CMK (cell line): ENCODE data around the gene TIAM2.
A peak's percentile ranks its signal among the peaks of the same experiment; 100 is the strongest.

Experiments used
- DNase-seq: peaks from one replicate; pipeline ENCODE4 v3.0.0-alpha.2; 2010; ENCODE audit warnings: low read depth

The TIAM2 gene

GRCh38 chr6:155235087-155235486 is 240.0 kb downstream of the TIAM2 start:
- no peak for DNase-seq

GRCh38 chr6:155237613-155238012 is 242.5 kb downstream of the TIAM2 start:
- no peak for DNase-seq

- no peak for DNase-seq
Measured at GRCh38 chr6:155240905-155241600, 245.9 kb downstream of the TIAM2 start.

- no peak for DNase-seq
Measured at GRCh38 chr6:155241966-155242365, 246.9 kb downstream of the TIAM2 start.

GRCh38 chr6:155244434-155244833 is 249.3 kb downstream of the TIAM2 start:
- DNase-seq: no peak

GRCh38 chr6:155245193-155245592 is 250.1 kb downstream of the TIAM2 start:
- no peak for DNase-seq

- no peak for DNase-seq
Measured at GRCh38 chr6:155245831-155246230, 250.7 kb downstream of the TIAM2 start.

- DNase-seq: no peak
Measured at GRCh38 chr6:155246825-155247224, 251.7 kb downstream of the TIAM2 start.

- DNase-seq: no peak
Measured at GRCh38 chr6:155247618-155248007, 252.5 kb downstream of the TIAM2 start.

- peak; percentile 12 for DNase-seq
Measured at GRCh38 chr6:155248008-155249001, 253.2 kb downstream of the TIAM2 start.

GRCh38 chr6:155250701-155251381 is 255.7 kb downstream of the TIAM2 start:
- no peak for DNase-seq

GRCh38 chr6:155252581-155252980 is 257.5 kb downstream of the TIAM2 start:
- DNase-seq: no peak

GRCh38 chr6:155253337-155253736 is 258.2 kb downstream of the TIAM2 start:
- no peak for DNase-seq

- no peak for DNase-seq
Measured at GRCh38 chr6:155254139-155254538, 259.0 kb downstream of the TIAM2 start.

GRCh38 chr6:155256122-155256795 is 261.1 kb downstream of the TIAM2 start:
- DNase-seq: no peak

GRCh38 chr6:155257796-155258195 is 262.7 kb downstream of the TIAM2 start:
- DNase-seq: no peak

- no peak for DNase-seq
Measured at GRCh38 chr6:155259204-155259603, 264.1 kb downstream of the TIAM2 start.

GRCh38 chr6:155259897-155260296 is 264.8 kb downstream of the TIAM2 start:
- no peak for DNase-seq

GRCh38 chr6:155260686-155261085 is 265.6 kb downstream of the TIAM2 start:
- DNase-seq: no peak

- no peak for DNase-seq
Measured at GRCh38 chr6:155261111-155261900, 266.2 kb downstream of the TIAM2 start.

GRCh38 chr6:155262655-155263054 is 267.5 kb downstream of the TIAM2 start:
- no peak for DNase-seq
